OCI-LY7 (cell line): ENCODE measurements around the gene FFAR2.

Experiments used
- EZH2phosphoT487 ChIP-seq: fragments of 200-600 bp; sonication (generic); IDR thresholded peaks from 2 replicates; pipeline ENCODE4 v1.6.1; 2018; ENCODE audit warnings: low read depth, borderline replicate concordance, mild to moderate bottlenecking, mixed run types, antibody characterized with exemption, low read length, moderate library complexity, mixed read lengths
- TF ChIP-seq, protein P1 (sequence below): fragments of 200-600 bp; sonication (generic); conservative IDR thresholded peaks from 2 replicates; pipeline ENCODE4 v1.5.1; 2014; ENCODE audit warnings: mild to moderate bottlenecking, antibody characterized with exemption, low read length, moderate library complexity, mixed read lengths

DNA sequence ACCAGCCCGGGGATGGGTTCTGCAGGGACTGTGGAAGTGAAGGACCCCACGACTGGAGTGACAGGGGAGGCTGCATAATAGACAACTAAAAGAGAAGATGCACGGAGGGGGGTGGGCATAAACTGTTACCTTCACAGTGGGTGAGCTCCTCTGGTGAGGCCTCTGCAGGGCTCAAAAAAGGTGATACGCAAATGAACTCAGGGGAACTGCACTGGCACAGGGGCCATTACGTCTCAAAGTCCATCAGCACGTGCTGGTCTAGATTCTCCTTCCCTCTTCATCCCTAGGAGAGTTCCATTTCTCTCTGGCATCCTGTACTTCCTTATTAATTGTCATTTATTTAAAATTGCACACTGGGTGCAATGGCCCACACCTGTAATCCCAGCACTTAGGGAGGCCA lies 8.1 kb upstream of the FFAR2 start:
- TF ChIP-seq, protein P1, sequence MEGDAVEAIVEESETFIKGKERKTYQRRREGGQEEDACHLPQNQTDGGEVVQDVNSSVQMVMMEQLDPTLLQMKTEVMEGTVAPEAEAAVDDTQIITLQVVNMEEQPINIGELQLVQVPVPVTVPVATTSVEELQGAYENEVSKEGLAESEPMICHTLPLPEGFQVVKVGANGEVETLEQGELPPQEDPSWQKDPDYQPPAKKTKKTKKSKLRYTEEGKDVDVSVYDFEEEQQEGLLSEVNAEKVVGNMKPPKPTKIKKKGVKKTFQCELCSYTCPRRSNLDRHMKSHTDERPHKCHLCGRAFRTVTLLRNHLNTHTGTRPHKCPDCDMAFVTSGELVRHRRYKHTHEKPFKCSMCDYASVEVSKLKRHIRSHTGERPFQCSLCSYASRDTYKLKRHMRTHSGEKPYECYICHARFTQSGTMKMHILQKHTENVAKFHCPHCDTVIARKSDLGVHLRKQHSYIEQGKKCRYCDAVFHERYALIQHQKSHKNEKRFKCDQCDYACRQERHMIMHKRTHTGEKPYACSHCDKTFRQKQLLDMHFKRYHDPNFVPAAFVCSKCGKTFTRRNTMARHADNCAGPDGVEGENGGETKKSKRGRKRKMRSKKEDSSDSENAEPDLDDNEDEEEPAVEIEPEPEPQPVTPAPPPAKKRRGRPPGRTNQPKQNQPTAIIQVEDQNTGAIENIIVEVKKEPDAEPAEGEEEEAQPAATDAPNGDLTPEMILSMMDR = no peak
- TF ChIP-seq EZH2phosphoT487 = no peak
